ENCODE data around the gene OR6J1.
"Not testable (repeated sequence)": the region's sequence is repeated elsewhere in the genome, so short reads cannot be mapped to it uniquely, and the experiment has no call there.

Gene OR6J1

GRCh38 chr14:22650046-22650739 lies 6.0 kb upstream of the OR6J1 start:
- DNase-seq, result no peak

- no peak for DNase-seq
These were observed 4.4 kb upstream of the OR6J1 start for GRCh38 chr14:22648506-22648905.

GRCh38 chr14:22646570-22647254 lies 2.6 kb upstream of the OR6J1 start:
- no peak for DNase-seq

GRCh38 chr14:22641846-22642245 lies 2.3 kb downstream of the OR6J1 start:
- DNase-seq, result no peak

GRCh38 chr14:22640192-22640591 lies 4.0 kb downstream of the OR6J1 start:
- DNase-seq, result no peak

GRCh38 chr14:22635980-22636379 lies 8.2 kb downstream of the OR6J1 start:
- DNase-seq, result not testable (repeated sequence)

GRCh38 chr14:22634233-22634900 lies 9.8 kb downstream of the OR6J1 start:
- no peak for DNase-seq

GRCh38 chr14:22630486-22630885 lies 13.7 kb downstream of the OR6J1 start:
- DNase-seq, result no peak

GRCh38 chr14:22630066-22630465 lies 14.1 kb downstream of the OR6J1 start:
- DNase-seq, result no peak

- no peak for DNase-seq
These were observed 14.8 kb downstream of the OR6J1 start for GRCh38 chr14:22629361-22629760.

- DNase-seq, result no peak
These were observed 16.5 kb downstream of the OR6J1 start for GRCh38 chr14:22627506-22628263.

GRCh38 chr14:22626590-22626989 lies 17.6 kb downstream of the OR6J1 start:
- DNase-seq, result no peak

GRCh38 chr14:22623047-22623446 lies 21.1 kb downstream of the OR6J1 start:
- no peak for DNase-seq

GRCh38 chr14:22622255-22622654 lies 21.9 kb downstream of the OR6J1 start:
- DNase-seq, result no peak

- not testable (repeated sequence) for DNase-seq
These were observed 28.4 kb downstream of the OR6J1 start for GRCh38 chr14:22615765-22616164.

GRCh38 chr14:22614240-22614799 lies 29.8 kb downstream of the OR6J1 start:
- no peak for DNase-seq

- no peak for DNase-seq
These were observed 30.4 kb downstream of the OR6J1 start for GRCh38 chr14:22613736-22614239.

GRCh38 chr14:22613106-22613695 lies 31.0 kb downstream of the OR6J1 start:
- no peak for DNase-seq

- no peak for DNase-seq
These were observed 33.2 kb downstream of the OR6J1 start for GRCh38 chr14:22610931-22611330.

GRCh38 chr14:22607291-22607690 lies 36.9 kb downstream of the OR6J1 start:
- DNase-seq, result no peak

- no peak for DNase-seq
These were observed 37.8 kb downstream of the OR6J1 start for GRCh38 chr14:22606380-22606779.

- DNase-seq, result no peak
These were observed 41.3 kb downstream of the OR6J1 start for GRCh38 chr14:22602862-22603261.

Data from NK-92 treated with Interleukin-12 subunit alpha and Interleukin-12 subunit beta, amount 100 ng/mL, for 24 hours (cell line).